GM21619 (cell line): ENCODE results near the gene VPS54.

Experiments used
- ATAC-seq: cut with Tn5 transposase; IDR thresholded peaks from one replicate; pipeline ENCODE4 v1.9.1; 2021; ENCODE audit not compliant: unreplicated experiment

The VPS54 gene

DNA sequence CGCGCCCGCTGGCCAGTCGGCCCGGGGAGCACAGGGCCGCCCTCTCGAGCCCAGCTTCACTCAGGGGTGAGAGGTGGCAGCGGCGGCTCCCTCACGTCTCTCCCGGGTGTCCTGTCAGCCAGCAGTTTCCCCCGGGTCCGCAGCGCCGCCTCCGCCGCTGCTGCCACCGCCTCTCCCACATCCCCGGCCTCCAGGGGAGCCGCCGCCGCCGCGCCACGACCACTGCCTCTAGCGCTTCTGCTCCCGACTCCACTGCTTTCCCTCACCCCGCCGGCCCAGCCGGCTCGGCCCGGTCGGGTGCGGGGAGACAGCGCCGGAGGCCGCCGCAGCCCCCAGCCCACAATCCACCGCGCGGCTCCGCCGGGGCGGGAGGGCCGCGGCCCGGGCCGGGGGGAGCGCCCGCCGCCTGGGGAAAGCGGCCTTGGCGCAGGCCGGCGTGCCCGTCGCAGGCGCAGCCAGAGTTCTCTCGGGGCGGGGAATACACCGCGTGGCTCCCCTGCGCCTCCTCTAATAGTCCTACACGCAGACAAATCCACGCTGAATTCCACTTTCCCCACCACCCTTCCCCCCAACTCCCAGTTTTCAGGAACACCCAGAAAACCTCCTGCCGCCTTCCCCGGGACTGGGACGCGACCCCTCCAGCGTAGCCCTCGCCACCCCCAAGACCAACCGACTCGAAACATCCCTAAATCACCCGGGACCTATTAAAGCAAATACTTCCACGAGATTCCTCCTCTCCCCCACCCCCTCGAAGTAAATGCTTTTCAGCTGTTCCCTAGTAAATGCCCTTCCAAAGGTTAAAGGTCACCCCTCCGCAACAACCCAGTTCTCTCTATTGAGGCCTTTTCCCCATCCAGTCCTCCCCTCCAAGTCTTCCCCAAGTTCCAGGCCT is at the start of gene VPS54:
VPS54 (minus strand) TSS at position 346 of the 892 bp plus-strand sequence. CDS start 35,429 bp downstream, outside the sequence.
- peak; percentile 63 for ATAC-seq

DNA sequence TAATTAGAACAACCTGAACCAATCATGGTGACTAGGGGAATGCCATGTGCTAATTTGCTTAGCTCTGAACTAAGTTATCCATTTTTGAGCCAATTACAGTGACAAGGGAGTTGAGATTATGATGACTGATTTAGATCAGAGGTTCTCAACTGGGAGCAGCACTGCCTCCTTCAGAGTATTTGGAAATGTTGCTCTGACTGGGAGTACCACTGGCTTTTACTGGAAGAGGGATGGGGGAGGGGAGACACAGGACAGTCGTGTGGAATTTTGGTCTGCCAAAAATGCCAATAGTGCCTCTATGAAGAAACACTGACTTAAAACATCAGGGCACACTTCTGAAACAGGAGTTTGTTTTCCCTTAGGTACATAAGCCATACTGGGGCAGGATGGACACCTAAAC is 48.1 kb upstream of the VPS54 start:
- ATAC-seq: no peak

DNA sequence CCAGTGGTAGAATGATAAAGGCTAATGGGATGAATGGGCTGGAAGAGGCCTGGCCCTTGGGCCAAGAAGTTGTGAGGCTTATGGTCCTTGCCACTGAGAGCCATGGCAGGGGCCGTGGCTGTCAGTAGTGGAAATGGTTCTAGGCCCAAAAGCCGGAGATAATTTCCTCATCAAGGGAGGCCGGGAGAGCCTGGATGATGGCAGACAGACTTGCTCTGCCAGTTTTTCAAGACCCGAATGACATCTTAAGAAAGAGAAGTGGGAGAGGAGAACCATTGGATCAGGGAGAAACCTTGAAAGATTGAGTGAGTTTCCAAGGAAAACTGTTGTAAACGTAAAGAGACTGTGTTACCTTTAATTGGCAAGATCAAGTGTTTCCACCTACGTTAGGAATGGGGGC is 46.3 kb upstream of the VPS54 start:
- no peak for ATAC-seq

DNA sequence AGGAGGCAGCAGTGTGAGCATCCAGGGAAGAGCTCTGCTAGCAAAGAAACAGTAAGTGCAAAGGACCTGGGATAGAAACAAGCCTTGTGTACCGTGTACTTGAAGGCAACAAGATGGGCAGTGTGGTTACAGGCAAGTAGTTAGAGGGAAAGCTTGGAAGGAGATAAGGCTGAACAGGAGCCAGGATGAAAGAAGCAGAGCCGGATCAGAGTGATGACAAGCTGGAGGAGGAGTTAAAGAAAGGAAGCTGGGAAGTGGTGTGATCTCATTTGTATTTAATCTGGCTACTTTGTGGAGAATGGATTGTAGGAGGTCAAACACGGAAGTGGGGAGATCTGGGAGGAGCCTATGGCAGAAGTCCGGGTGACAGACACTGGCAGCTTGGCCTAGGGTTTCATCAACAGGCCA is 44.7 kb upstream of the VPS54 start:
- ATAC-seq: no peak

- ATAC-seq: no peak
These were observed 44.2 kb upstream of the VPS54 start for GRCh38 chr2:64063454-64063853.

DNA sequence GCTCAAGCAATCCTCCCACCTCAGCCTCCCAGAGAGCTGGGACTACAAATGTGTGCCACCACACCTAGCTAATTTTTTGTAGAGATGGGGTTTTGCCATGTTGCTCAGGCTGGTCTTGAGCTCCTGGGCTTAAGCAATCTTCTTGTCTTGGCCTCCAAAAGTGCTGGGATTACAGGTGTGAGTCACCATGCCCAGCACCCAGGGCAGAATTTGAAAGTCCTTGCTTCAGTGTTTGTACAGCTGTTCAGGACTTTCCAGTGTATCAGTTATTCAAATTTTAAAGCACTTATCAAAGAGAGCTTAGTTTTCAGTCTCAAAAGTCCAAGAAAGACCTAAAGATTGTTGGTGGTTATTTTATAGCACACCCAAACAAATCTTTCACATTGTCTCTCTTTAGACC is 43.6 kb upstream of the VPS54 start:
- no peak for ATAC-seq

DNA sequence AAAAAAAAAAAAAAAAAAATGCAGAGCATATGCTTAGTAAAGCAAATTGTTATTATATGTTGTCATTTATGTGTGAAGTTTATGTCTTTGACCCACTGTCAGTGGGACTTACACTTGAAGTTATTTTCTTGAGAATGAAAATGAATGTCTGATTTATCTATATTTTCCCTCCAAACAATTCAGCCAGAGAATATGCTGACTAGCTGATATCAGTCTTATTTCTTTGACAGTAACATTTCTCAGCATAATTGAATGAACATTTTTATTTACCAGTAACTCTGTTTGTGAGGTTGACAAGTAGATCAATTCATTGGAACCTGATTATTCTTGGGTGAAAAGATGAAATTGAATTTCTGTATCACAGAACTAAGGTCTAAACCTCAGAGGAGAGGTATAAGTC is 40.0 kb upstream of the VPS54 start:
- no peak for ATAC-seq

DNA sequence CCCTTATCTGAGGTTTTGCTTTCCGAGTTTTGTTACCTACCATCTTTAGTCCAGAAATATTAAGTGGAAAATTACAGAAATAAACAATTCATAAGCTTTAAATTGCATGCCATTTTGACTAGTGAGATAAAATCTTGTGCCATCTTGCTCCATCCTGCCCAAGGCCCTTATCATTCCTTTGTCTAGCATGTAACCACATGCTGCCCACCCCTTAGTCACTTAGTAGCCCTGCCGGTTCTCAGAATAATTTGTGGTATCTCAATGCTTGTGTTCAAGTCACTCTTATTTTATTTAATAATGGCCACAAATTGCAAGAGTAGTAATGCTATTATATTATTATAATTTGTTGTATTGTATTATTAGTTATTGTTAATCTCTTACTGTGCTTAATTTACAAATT is 36.8 kb upstream of the VPS54 start:
- ATAC-seq: no peak

GRCh38 chr2:64054161-64054915 is 35.1 kb upstream of the VPS54 start:
- ATAC-seq: no peak

DNA sequence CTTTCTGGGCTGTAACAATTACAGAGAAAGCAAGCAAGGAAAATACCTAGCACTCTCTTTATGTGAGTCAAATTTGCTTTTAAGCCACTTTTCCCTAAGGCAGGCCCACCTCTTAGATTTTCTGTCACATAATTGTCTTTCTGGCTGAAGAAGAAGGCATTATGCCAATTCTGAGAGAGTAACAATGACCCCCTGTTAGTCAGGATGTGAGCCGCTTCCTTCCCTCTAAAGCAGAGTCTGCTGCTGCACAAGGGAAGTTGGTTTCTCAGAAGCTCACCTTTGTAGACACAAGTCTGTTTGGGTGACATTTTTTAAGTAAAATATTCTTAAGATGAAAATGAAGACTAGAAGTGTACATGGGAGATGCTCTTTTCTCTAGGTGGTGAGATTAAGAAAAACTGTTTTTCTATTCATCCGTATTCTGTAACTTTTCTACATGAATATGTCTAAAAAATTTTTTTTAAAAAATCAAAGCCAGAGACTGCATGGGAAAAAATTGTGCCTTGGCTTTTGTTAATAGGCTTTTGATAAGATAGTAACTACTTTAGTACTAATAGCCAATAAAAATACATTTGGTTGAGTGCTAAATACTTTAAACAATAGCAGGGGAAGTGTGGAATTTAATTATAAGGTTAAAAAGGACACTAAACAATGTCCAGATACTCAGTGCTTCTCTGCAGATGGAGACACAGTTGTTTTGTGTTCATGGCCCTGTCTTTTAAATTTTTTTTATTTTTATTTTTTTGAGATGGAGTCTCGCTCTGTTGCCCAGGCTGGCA is 33.4 kb upstream of the VPS54 start:
- ATAC-seq: no peak

DNA sequence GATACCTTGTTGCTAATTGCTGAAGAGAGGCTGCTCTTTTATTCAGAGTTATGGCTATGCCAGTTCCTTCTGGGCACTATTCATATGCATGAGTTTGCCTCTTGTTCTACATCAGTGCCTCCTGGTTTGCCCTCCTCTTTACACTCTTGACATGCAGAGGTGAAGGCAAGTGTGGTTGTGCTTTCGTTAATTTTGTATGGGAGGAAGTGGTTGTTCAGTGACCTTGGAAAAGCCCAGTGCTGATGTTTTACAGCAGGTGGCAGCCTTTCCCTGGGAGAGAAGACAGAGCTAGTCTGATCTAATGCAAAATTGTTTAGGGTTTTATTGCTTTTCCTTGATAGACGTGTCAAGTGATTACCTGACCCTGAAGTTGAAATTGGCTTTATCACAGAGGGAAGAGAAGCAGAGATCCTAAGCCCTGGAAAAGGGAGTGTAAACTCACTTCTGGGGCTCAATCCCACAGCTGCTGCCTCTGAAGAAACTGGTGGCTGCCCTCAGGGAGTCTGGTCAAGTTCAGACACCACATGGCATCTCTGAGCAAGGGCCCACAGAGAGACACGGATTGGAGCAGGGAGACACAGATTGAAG is 30.5 kb upstream of the VPS54 start:
- ATAC-seq: peak; percentile 83

DNA sequence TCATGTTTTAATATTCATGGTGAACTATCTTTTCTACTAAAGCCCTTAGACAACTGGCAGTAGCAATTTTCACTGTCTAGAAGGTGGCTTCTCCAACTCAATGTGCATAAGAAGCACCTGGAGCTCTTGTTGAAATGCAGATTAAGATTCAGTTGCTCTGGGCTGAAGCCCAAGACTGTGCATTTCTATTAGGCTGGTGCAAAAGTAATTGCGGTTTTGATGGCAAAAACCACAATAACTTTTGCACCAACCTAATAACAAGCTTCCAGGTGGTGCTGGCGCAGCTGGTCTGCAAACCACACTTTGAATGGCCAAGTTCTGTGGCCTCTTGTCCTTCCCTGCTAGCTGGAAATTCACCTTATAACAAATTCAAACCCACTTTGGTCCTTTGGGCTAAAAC is 26.7 kb upstream of the VPS54 start:
- no peak for ATAC-seq

DNA sequence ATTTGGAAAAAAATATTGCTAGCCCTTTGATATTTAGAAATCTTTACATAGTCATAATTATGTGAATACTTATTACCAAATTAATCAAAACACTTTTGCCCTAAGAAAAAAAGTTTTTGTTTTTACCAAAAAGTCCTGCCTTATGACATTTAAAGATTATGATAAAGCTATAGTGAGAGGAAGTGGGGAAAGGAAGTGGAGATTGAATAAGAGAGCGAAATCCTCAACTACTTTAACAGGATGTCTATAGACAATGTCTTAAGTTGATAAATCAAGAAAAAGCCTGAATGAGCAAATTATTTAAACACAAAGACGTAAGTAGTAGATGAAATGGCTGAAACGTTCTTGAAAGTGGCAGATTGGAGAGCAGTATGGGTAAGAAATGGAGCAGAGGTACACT is 20.9 kb upstream of the VPS54 start:
- ATAC-seq: no peak

- ATAC-seq: peak; percentile 98
These were observed 16.9 kb upstream of the VPS54 start for GRCh38 chr2:64036034-64036705.

- ATAC-seq: no peak
These were observed 16.1 kb upstream of the VPS54 start for GRCh38 chr2:64035072-64035942.

DNA sequence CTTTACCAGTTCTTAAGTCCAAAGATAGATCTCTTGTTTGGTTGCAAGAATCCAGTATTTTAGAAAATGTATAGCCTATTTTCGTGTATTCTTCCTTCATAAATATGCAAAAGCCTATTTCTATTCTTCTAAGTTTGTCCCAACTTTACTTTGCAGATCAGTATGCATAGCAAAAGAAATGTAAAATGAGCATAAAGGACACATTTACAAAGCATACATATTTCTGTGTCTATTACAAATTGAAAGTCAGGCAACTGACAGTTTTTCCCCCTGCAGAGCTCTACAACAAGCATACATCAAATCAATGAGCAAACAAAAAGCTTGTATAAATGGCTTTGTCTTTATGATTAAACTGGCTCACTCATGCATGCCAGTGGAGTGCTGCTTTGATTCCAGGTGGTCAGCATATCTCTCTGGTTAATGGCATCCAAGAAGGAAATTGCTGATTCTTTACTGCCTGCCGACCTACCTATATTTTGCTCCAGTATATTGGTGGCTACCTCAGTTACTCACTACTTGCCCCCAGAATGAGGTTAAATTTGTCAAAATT is 10.0 kb upstream of the VPS54 start:
- ATAC-seq: no peak

GRCh38 chr2:64025741-64026140 is 6.5 kb upstream of the VPS54 start:
- no peak for ATAC-seq

- ATAC-seq: no peak
These were observed 5.2 kb upstream of the VPS54 start for GRCh38 chr2:64024259-64024949.
